Measurements from ENCODE around the gene GTPBP6. TPM values are rescaled to one million over a fixed set of nuclear protein-coding genes. Genes with fewer than 3 reads are reported as not detected.

GTPBP6 gene
- total RNA-seq, 1 donor from 2014 or later = 36.2 TPM

DNA sequence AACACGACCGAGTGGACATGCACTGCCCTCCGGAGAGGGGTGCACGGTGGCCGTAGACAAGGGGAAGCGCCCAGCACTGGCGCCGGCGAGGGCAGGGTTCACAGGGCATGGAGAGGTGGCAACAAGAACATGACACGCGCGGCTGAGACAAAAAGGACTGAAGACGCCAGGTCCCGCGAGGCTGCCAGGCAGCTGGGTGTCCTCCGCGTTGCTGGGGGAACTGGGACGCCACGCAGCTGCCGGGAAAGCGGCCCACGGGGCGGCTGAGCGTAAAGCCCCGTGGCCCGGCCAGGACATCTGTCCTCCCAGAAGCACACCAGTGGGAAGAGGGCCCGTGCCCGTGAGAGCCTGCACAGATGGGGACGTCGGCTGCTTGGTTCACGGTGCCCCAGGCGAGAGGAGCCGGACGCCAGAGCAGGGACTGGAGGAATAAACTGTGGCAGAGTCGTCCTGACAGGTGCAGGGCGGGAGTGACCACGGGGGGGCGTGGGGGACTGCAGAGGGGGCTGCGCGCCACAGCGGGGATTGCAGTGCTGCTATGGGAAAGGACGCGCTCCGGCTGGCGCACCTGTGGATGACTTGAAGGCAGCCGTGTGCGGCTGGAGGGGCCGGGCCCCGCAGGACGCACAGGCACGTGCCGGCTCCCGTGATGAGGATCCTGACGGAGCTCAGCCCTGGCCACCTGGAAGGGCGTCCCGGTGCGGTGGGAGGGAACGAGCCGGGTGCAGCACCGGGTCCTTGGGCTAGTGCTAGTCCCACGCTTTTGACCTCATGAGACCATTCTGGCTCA is 32.1 kb upstream of the GTPBP6 start:
- no peak overlapping the region for H3K4me3 ChIP-seq (ENCODE audit: low read depth, low read length)
- DNase-seq (ENCODE audit: low read depth) = no peak
- TF ChIP-seq, protein P1, sequence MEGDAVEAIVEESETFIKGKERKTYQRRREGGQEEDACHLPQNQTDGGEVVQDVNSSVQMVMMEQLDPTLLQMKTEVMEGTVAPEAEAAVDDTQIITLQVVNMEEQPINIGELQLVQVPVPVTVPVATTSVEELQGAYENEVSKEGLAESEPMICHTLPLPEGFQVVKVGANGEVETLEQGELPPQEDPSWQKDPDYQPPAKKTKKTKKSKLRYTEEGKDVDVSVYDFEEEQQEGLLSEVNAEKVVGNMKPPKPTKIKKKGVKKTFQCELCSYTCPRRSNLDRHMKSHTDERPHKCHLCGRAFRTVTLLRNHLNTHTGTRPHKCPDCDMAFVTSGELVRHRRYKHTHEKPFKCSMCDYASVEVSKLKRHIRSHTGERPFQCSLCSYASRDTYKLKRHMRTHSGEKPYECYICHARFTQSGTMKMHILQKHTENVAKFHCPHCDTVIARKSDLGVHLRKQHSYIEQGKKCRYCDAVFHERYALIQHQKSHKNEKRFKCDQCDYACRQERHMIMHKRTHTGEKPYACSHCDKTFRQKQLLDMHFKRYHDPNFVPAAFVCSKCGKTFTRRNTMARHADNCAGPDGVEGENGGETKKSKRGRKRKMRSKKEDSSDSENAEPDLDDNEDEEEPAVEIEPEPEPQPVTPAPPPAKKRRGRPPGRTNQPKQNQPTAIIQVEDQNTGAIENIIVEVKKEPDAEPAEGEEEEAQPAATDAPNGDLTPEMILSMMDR (conservative IDR thresholded peaks at IDR 0.05; ENCODE audit: low read depth, low read length) = no peak

DNA sequence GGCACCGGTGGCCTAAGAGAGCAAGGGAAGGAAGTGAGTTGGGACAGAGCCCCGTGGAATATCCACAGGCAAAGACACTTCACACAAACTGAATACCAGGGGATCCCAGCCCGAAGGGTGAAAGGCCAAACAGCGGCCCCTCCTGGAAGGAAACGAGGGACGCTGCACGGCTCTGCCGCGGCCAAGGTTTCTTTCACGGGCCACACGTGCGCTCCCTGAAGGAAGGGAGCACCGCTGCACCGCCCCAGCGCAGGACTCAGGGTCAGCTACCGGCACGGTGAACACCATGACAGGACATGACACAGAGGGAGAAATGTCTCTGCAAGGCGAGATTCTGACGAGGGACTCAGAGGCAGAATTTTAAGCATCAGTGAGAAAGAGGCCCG is 31.5 kb upstream of the GTPBP6 start:
- TF ChIP-seq, protein P1 (conservative IDR thresholded peaks at IDR 0.05; ENCODE audit: low read depth, low read length) = no peak
- H3K4me3 ChIP-seq (ENCODE audit: low read depth, low read length) = no peak overlapping the region
- no peak for DNase-seq (ENCODE audit: low read depth)

DNA sequence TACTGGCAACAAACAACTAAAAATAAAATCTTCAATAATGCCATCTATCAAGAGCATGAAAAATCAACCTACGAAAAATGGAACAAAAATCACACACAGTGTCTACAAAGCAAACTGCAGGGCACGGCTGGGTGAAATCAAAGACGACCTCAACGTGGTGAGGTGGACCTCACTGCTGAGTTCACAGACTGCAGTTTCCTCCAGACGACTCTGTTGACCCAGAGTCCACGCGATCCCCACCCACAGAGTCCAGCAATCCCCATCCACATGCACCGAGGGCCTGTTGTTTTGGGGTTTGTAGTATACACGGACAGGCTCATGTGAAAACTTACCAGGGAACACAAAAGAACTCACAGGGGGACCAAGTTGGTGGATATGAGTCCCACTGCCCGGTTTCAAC is 31.1 kb upstream of the GTPBP6 start:
- TF ChIP-seq, protein P1 (conservative IDR thresholded peaks at IDR 0.05; ENCODE audit: low read depth, low read length) = no peak
- H3K4me3 ChIP-seq (ENCODE audit: low read depth, low read length) = no peak overlapping the region
- no peak for DNase-seq (ENCODE audit: low read depth)

DNA sequence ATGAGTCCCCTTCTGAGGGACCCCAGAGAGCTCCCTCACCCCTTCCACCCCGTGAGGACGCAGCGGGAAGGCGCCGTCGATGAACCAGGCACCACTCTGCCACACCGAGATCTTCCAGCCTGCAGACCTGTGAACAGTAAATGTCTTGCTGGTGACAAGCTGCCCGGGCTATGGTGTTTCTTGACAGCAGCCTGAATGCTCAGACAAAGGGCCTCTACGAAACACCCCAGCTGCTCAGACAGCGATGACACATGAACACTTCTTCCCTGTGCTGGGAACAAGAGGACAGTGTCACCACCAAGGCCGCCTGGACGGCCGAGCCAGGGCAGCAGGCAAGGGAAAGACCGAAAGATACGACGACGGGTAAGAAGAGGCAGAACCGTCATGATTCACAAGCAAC is 30.6 kb upstream of the GTPBP6 start:
- no peak overlapping the region for H3K4me3 ChIP-seq (ENCODE audit: low read depth, low read length)
- no peak for DNase-seq (ENCODE audit: low read depth)
- TF ChIP-seq, protein P1 (conservative IDR thresholded peaks at IDR 0.05; ENCODE audit: low read depth, low read length) = no peak

DNA sequence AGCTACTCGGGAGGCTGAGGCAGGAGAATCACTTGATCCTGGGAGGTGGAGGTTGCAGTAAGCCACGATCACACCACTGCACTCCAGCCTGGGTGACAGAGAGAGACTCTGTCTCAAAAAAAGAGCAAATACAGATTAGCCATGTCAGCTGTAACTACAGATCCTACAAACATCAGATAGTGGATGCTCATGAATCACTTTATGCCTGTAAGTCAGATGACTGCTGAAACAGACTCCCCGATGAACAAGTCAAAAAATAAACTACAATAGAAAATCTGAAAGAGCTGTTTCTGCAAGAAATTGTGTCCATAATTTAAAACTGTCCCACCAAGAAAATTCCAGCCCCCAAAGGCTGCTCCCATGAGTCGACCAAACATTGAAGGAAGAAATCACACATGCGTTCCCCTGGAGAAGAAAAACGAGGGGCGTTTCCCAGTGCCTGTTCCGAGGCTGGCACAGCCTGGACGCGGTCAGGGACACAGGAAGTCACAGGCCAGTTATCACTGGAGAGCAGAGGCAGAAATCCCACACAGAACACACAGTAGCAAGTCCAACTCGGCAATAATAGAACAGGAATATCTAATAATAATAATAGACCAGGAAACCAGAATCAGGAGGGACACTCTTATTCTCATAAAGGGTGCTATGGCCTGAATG is 30.0 kb upstream of the GTPBP6 start:
- TF ChIP-seq, protein P1 (conservative IDR thresholded peaks at IDR 0.05; ENCODE audit: low read depth, low read length) = no peak
- DNase-seq (ENCODE audit: low read depth) = no peak
- H3K4me3 ChIP-seq (ENCODE audit: low read depth, low read length) = no peak overlapping the region

DNA sequence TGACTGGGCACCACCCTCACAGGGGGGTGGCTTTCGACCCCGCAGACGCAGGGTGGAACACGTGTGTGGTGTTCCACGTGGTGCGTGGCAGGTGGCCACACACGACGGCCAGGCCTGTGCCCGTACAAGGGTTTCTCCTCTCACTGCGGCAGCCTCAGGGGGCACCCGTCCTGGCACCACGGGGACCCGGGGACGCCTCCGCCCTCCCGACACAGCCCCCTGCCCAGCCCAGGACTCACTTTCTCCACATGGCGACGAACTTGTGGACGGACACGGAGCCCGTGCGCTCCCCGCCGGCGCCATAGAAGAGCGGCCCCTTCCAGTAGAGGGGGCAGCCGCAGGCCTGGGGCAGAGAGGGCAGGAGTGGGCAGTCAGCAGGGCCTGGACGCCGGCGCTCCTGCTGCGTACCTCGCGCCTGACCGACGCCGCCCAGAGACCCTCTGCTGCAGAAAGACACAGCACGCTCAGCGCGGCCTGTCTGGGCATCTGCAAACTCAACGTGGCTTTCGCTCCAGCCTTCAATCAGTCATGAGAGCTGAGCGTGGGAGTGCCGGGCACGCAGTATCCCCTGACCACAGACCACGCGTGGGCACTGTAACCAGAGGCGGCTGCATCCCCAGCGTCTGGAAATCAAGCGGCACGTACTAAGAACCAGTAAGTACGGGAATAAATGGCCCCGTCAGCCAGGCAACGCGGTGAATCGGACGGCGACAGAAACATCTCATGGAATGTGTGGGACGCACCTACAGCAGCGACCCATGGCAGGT is 28.9 kb upstream of the GTPBP6 start:
- no peak for DNase-seq (ENCODE audit: low read depth)
- no peak overlapping the region for H3K4me3 ChIP-seq (ENCODE audit: low read depth, low read length)
- TF ChIP-seq, protein P1 (conservative IDR thresholded peaks at IDR 0.05; ENCODE audit: low read depth, low read length) = no peak

All from epithelial cell of proximal tubule (primary cell).